Activated naive CD4-positive, alpha-beta T cell (primary cell): Measurements from ENCODE around the gene HECW1.

Experiments used
- DNase-seq, 4 experiments: peaks; one replicate each; lab custom pipeline; 2025; lab: John Stamatoyannopoulos, UW

HECW1 gene

GRCh38 chr7:43265139-43265538 is 152.7 kb downstream of the HECW1 start:
- no peak for DNase-seq

- DNase-seq: no peak
Observed at GRCh38 chr7:43273939-43274719, 161.7 kb downstream of the HECW1 start.

- no peak for DNase-seq
Observed at GRCh38 chr7:43274752-43275151, 162.3 kb downstream of the HECW1 start.

GRCh38 chr7:43276547-43276946 is 164.1 kb downstream of the HECW1 start:
- DNase-seq: no peak

- no peak for DNase-seq
Observed at GRCh38 chr7:43278088-43278644, 165.7 kb downstream of the HECW1 start.

- no peak for DNase-seq
Observed at GRCh38 chr7:43281268-43281667, 168.8 kb downstream of the HECW1 start.

- DNase-seq: no peak
Observed at GRCh38 chr7:43283706-43284105, 171.3 kb downstream of the HECW1 start.

- no peak for DNase-seq
Observed at GRCh38 chr7:43289826-43290225, 177.4 kb downstream of the HECW1 start.

- DNase-seq: no peak
Observed at GRCh38 chr7:43290978-43291377, 178.5 kb downstream of the HECW1 start.

GRCh38 chr7:43291789-43292188 is 179.3 kb downstream of the HECW1 start:
- no peak for DNase-seq

GRCh38 chr7:43292384-43292783 is 179.9 kb downstream of the HECW1 start:
- no peak for DNase-seq

GRCh38 chr7:43294080-43294630 is 181.7 kb downstream of the HECW1 start:
- DNase-seq: no peak

- no peak for DNase-seq
Observed at GRCh38 chr7:43295429-43295828, 183.0 kb downstream of the HECW1 start.

- DNase-seq: no peak
Observed at GRCh38 chr7:43296306-43296705, 183.9 kb downstream of the HECW1 start.

GRCh38 chr7:43298617-43299016 is 186.2 kb downstream of the HECW1 start:
- no peak for DNase-seq

GRCh38 chr7:43300121-43300520 is 187.7 kb downstream of the HECW1 start:
- DNase-seq: no peak

- DNase-seq: no peak
Observed at GRCh38 chr7:43302211-43302711, 189.8 kb downstream of the HECW1 start.

- DNase-seq: no peak
Observed at GRCh38 chr7:43302773-43303460, 190.5 kb downstream of the HECW1 start.

GRCh38 chr7:43303740-43304241 is 191.3 kb downstream of the HECW1 start:
- no peak for DNase-seq

- no peak for DNase-seq
Observed at GRCh38 chr7:43306404-43306803, 194.0 kb downstream of the HECW1 start.

GRCh38 chr7:43307522-43307921 is 195.1 kb downstream of the HECW1 start:
- no peak for DNase-seq

GRCh38 chr7:43308913-43309705 is 196.7 kb downstream of the HECW1 start:
- DNase-seq: no peak
